GM12878 (cell line): ENCODE data around the gene ZNF804A.

Experiments used
- CEBPB ChIP-seq, 2 experiments: fragments of 150-350 bp in 1 of 2; IDR thresholded peaks; 2 replicates each; pipeline ENCODE4 v1.6.1; 2012 to 2014; ENCODE audit warnings: low read depth in 2 of 2, low read length in 2 of 2, borderline replicate concordance in 1 of 2, inconsistent platforms in 1 of 2
- NR2C2 ChIP-seq: IDR thresholded peaks from 2 replicates; pipeline ENCODE4 v1.6.1; 2011; ENCODE audit warnings: borderline replicate concordance, low read depth; ENCODE audit not compliant: control insufficient read depth, insufficient read length
- SMAD1 ChIP-seq: fragments of 450-650 bp; IDR thresholded peaks from 2 replicates; pipeline ENCODE4 v1.6.1; 2018; ENCODE audit warnings: mild to moderate bottlenecking, low read depth; ENCODE audit not compliant: partially characterized antibody
- SMC3 ChIP-seq: IDR thresholded peaks from 2 replicates; pipeline ENCODE4 v1.6.1; 2011; ENCODE audit warnings: low read length, improper control_type of control experiment, borderline replicate concordance
- TAF1 ChIP-seq: IDR thresholded peaks from 2 replicates; pipeline ENCODE4 v1.6.1; 2011; ENCODE audit warnings: mild to moderate bottlenecking, low read depth, low read length, borderline replicate concordance
- TF ChIP-seq, protein P1 (sequence below): IDR thresholded peaks from 2 replicates; pipeline ENCODE4 v1.6.1; 2012; ENCODE audit warnings: low read length, inconsistent platforms
- TF ChIP-seq, protein P2 (sequence below): IDR thresholded peaks from 2 replicates; pipeline ENCODE4 v1.6.1; 2012; ENCODE audit warnings: low read depth, low read length, improper control_type of control experiment

DNA sequence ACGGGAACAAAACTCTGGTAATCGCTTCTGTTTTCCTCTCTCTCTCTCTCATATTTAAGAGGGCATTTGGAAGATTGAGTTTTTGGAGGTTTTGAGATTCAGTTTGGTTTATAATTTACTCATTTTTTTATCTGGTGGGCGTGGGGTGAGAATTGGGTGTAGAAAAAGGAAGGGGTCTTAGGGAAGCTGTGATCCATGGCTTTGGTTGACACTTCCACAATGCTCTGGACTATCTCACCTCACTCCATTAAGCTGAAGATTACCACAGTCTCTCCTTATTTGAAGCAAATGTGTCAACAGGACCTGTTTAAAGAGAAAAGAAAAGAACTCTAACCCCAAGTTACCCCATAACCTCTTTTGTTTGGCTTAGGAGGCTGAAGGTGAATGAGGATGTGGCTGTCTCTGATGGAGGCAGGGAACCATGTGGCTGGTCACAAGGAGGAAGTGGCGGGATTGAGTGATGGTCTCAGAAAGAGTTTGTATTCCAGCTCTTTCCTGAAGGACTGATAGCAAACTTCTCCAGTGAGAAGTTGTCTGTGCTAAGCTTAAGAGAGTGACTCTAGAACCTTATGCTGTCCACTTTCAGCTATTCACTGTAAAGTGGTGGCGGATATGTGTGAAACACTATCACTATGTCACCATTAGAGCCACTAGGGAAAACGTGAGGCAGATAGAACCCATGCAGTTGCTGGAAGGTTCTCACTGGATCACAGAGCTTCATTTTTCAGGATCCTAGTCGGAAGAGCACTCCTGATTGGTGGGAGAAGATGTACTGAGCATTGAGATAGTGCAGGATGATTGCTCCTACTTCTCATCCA, 934 bp downstream of the ZNF804A start:
- TF ChIP-seq, protein P1, sequence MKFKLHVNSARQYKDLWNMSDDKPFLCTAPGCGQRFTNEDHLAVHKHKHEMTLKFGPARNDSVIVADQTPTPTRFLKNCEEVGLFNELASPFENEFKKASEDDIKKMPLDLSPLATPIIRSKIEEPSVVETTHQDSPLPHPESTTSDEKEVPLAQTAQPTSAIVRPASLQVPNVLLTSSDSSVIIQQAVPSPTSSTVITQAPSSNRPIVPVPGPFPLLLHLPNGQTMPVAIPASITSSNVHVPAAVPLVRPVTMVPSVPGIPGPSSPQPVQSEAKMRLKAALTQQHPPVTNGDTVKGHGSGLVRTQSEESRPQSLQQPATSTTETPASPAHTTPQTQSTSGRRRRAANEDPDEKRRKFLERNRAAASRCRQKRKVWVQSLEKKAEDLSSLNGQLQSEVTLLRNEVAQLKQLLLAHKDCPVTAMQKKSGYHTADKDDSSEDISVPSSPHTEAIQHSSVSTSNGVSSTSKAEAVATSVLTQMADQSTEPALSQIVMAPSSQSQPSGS, result no peak
- TF ChIP-seq TAF1 (no peak), NR2C2 (no peak), CEBPB (IDR thresholded peaks at IDR 0.05; ENCODE audit: borderline replicate concordance in 1 of 2, low read depth in 2 of 2, low read length in 2 of 2) (no peak), SMC3 (no peak), SMAD1 (no peak)
- TF ChIP-seq, protein P2, sequence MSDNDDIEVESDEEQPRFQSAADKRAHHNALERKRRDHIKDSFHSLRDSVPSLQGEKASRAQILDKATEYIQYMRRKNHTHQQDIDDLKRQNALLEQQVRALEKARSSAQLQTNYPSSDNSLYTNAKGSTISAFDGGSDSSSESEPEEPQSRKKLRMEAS, result no peak
